KG1 (cell line): ENCODE results near the gene TLE1.

Experiments
- DNase-seq: peaks from one replicate; lab custom pipeline; 2025; lab: John Stamatoyannopoulos, UW

The TLE1 gene

GRCh38 chr9:81543695-81544094 is 145.7 kb downstream of the TLE1 start:
- no peak for DNase-seq

- no peak for DNase-seq
These were observed 147.0 kb downstream of the TLE1 start for GRCh38 chr9:81542118-81542889.

GRCh38 chr9:81540142-81540710 is 149.1 kb downstream of the TLE1 start:
- DNase-seq, result no peak

- DNase-seq, result no peak
These were observed 150.0 kb downstream of the TLE1 start for GRCh38 chr9:81539317-81539716.

GRCh38 chr9:81538890-81539289 is 150.5 kb downstream of the TLE1 start:
- DNase-seq, result no peak

- DNase-seq, result no peak
These were observed 151.4 kb downstream of the TLE1 start for GRCh38 chr9:81537964-81538363.

- no peak for DNase-seq
These were observed 152.9 kb downstream of the TLE1 start for GRCh38 chr9:81536242-81537025.

- no peak for DNase-seq
These were observed 153.7 kb downstream of the TLE1 start for GRCh38 chr9:81535542-81536241.

GRCh38 chr9:81534138-81534875 is 155.0 kb downstream of the TLE1 start:
- DNase-seq, result no peak
